WTC11 (cell line): ENCODE results near the gene CAAP1. TPM values are rescaled to one million over a fixed set of nuclear protein-coding genes. Genes with fewer than 3 reads are reported as not detected.

Experiments
- ATAC-seq: fragments of 200-7000 bp; cut with Tn5 transposase; 2 replicates; pipeline ENCODE4 v1.10.0; 2021; ENCODE audit warnings: mild to moderate bottlenecking, moderate library complexity
- CTCF ChIA-PET: fragments of 300-600 bp; sonication (Branson Sonifier 250); formaldehyde crosslinking; loops from one replicate; lab custom pipeline; 2021; ENCODE audit warnings: antibody characterized with exemption; lab: Charles Lee
- POLR2A ChIA-PET: fragments of 350-600 bp; sonication (Branson Sonifier 250); formaldehyde crosslinking; loops from one replicate; lab custom pipeline; 2021; ENCODE audit warnings: antibody characterized with exemption; lab: Charles Lee
- DNase-seq: peaks from one replicate; pipeline ENCODE4 v3.0.0; 2021; ENCODE audit warnings: low spot score
- H3K27ac Mint-ChIP-seq: 2 replicates; pipeline ENCODE4 v1.8.0; 2021; ENCODE audit warnings: mixed read lengths
- H3K27me3 Mint-ChIP-seq: 2 replicates; pipeline ENCODE4 v1.8.0; 2021; ENCODE audit warnings: low read depth, mild to moderate bottlenecking, moderate library complexity, mixed read lengths
- H3K36me3 Mint-ChIP-seq: 2 replicates; pipeline ENCODE4 v1.8.0; 2021; ENCODE audit warnings: mixed read lengths
- H3K4me1 Mint-ChIP-seq: 2 replicates; pipeline ENCODE4 v1.8.0; 2022; ENCODE audit warnings: mixed read lengths
- H3K4me3 Mint-ChIP-seq: 2 replicates; pipeline ENCODE4 v1.8.0; 2021; ENCODE audit warnings: mild to moderate bottlenecking, moderate library complexity, mixed read lengths
- H3K9me3 Mint-ChIP-seq: 2 replicates; pipeline ENCODE4 v1.8.0; 2021; ENCODE audit warnings: mixed read lengths
- E2F4 ChIP-seq: sonication (generic); formaldehyde crosslinking; IDR thresholded peaks from 2 replicates; pipeline ENCODE4 v1.8.1; 2022; ENCODE audit warnings: low read depth, mild to moderate bottlenecking, moderate library complexity, missing genetic modification reagents, borderline replicate concordance
- EMX1 ChIP-seq: fragments of 250-450 bp; sonication (Bioruptor Pico); IDR thresholded peaks from 2 replicates; pipeline ENCODE4 v1.8.0; 2021; ENCODE audit warnings: mild to moderate bottlenecking
- FOXP1 ChIP-seq: sonication (generic); formaldehyde crosslinking; IDR thresholded peaks from 2 replicates; pipeline ENCODE4 v1.8.0; 2022; ENCODE audit warnings: missing genetic modification reagents, mild to moderate bottlenecking, moderate library complexity, borderline replicate concordance
- HMGXB4 ChIP-seq: sonication (generic); formaldehyde crosslinking; IDR thresholded peaks from 2 replicates; pipeline ENCODE4 v1.8.1; 2023; ENCODE audit warnings: mild to moderate bottlenecking, moderate library complexity, missing genetic modification reagents
- IRF2 ChIP-seq: sonication (generic); formaldehyde crosslinking; IDR thresholded peaks from 2 replicates; pipeline ENCODE4 v1.8.0; 2022; ENCODE audit warnings: low read depth, missing genetic modification reagents, borderline replicate concordance
- KAT7 ChIP-seq: sonication (generic); formaldehyde crosslinking; IDR thresholded peaks from 2 replicates; pipeline ENCODE4 v1.8.1; 2023; ENCODE audit warnings: missing genetic modification reagents, mild to moderate bottlenecking, borderline replicate concordance
- NFATC4 ChIP-seq: fragments of 250-450 bp; sonication (Bioruptor Pico); IDR thresholded peaks from 2 replicates; pipeline ENCODE4 v1.9.0; 2021; ENCODE audit warnings: mild to moderate bottlenecking
- NR1H2 ChIP-seq: sonication (generic); formaldehyde crosslinking; IDR thresholded peaks from 2 replicates; pipeline ENCODE4 v1.9.0; 2021; ENCODE audit warnings: mild to moderate bottlenecking, moderate library complexity, missing genetic modification reagents
- NR3C1 ChIP-seq: sonication (generic); formaldehyde crosslinking; conservative IDR thresholded peaks from 2 replicates; pipeline ENCODE4 v1.8.1; 2023; ENCODE audit warnings: low read depth, mild to moderate bottlenecking, missing genetic modification reagents
- SMAD3 ChIP-seq: sonication (generic); formaldehyde crosslinking; IDR thresholded peaks from 2 replicates; pipeline ENCODE4 v1.8.0; 2022; ENCODE audit warnings: missing genetic modification reagents, mild to moderate bottlenecking, borderline replicate concordance
- SP1 ChIP-seq: sonication (generic); formaldehyde crosslinking; conservative IDR thresholded peaks from 2 replicates; pipeline ENCODE4 v1.8.1; 2022; ENCODE audit warnings: missing genetic modification reagents
- ZNF512 ChIP-seq: sonication (generic); formaldehyde crosslinking; IDR thresholded peaks from 2 replicates; pipeline ENCODE4 v1.8.1; 2022; ENCODE audit warnings: missing genetic modification reagents, borderline replicate concordance
- ZNF671 ChIP-seq: fragments of 250-450 bp; sonication (Bioruptor Pico); IDR thresholded peaks from 2 replicates; pipeline ENCODE4 v1.8.0; 2021; ENCODE audit warnings: mild to moderate bottlenecking
- total RNA-seq: library from RNA; stranded (reverse); gene quantifications from 3 replicates; pipeline ENCODE4 v1.2.3, GENCODE V29; 2021
- TF ChIP-seq, protein P1 (sequence below): sonication (generic); formaldehyde crosslinking; IDR thresholded peaks from 2 replicates; pipeline ENCODE4 v1.8.0; 2023; ENCODE audit warnings: missing genetic modification reagents
- TF ChIP-seq, protein P2 (sequence below): fragments of 250-450 bp; sonication (Bioruptor Pico); IDR thresholded peaks from 2 replicates; pipeline ENCODE4 v1.9.0; 2021; ENCODE audit warnings: mild to moderate bottlenecking

CAAP1 gene
- total RNA-seq, 1 experiment from 2014 or later = 45.4 TPM

DNA sequence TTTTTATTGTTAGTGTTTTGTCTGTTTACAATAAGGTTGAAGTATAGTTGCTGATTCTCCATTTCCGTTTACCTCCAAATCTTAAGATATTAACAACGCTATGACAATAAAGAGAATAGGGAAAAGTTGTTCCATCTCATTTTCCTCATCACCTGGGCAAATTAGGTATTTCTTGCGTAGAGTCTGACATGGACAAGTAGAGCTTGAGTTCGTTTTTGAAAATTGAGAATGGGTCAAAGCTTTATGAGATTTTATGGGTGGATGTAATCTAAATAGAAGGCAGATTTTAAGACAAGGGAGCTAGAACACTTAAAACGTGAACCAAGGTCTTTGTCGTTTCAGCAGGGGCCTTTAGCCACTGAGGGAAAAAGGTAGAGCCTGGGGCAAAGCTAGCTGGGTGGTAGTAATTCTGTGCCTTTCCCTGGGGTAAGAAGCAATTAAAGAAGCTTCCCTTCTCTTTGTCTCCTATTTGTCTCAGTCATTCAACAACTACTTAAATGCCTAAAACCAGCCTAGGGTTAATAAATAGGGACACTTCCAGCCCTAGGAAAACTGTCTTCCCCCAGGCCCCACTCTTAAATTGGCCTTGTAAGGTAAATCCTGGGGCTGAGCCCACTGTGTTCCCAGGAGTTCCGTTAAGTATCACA lies 551 bp upstream of the CAAP1 start:
- peak overlapping the region; percentile 99 for H3K4me3 Mint-ChIP-seq
- H3K27me3 Mint-ChIP-seq = no peaks in the 10 kb centered on the region
- peaks cover 9% of the 10 kb centered on the region for H3K9me3 Mint-ChIP-seq
- no peak for ATAC-seq
- ChIA-PET POLR2A (no interaction called here), CTCF (interaction anchor here (1.9 to 3.9 kb wide), 2 partner anchors 36 to 82 kb away, joined by 9 to 29 read pairs; no protein-coding TSS in a partner anchor)
- peaks cover 19% of the 10 kb centered on the region for H3K4me1 Mint-ChIP-seq
- DNase-seq = no peak
- H3K27ac Mint-ChIP-seq = peak overlapping the region; percentile 100
- peaks cover 4% of the 10 kb centered on the region for H3K36me3 Mint-ChIP-seq
- no peak for TF ChIP-seq KAT7 (CRISPR knock-in tag)
- TF ChIP-seq, protein P1, sequence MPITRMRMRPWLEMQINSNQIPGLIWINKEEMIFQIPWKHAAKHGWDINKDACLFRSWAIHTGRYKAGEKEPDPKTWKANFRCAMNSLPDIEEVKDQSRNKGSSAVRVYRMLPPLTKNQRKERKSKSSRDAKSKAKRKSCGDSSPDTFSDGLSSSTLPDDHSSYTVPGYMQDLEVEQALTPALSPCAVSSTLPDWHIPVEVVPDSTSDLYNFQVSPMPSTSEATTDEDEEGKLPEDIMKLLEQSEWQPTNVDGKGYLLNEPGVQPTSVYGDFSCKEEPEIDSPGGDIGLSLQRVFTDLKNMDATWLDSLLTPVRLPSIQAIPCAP = no peak
- no peak for TF ChIP-seq NR1H2
- TF ChIP-seq NR3C1 (CRISPR knock-in tag) = no peak
- TF ChIP-seq IRF2 (CRISPR knock-in tag) = no peak
- TF ChIP-seq NFATC4 (CRISPR knock-in tag) = no peak
- no peak for TF ChIP-seq E2F4 (CRISPR knock-in tag)
- no peak for TF ChIP-seq EMX1 (CRISPR knock-in tag)
- no peak for TF ChIP-seq SMAD3
- TF ChIP-seq, protein P2, sequence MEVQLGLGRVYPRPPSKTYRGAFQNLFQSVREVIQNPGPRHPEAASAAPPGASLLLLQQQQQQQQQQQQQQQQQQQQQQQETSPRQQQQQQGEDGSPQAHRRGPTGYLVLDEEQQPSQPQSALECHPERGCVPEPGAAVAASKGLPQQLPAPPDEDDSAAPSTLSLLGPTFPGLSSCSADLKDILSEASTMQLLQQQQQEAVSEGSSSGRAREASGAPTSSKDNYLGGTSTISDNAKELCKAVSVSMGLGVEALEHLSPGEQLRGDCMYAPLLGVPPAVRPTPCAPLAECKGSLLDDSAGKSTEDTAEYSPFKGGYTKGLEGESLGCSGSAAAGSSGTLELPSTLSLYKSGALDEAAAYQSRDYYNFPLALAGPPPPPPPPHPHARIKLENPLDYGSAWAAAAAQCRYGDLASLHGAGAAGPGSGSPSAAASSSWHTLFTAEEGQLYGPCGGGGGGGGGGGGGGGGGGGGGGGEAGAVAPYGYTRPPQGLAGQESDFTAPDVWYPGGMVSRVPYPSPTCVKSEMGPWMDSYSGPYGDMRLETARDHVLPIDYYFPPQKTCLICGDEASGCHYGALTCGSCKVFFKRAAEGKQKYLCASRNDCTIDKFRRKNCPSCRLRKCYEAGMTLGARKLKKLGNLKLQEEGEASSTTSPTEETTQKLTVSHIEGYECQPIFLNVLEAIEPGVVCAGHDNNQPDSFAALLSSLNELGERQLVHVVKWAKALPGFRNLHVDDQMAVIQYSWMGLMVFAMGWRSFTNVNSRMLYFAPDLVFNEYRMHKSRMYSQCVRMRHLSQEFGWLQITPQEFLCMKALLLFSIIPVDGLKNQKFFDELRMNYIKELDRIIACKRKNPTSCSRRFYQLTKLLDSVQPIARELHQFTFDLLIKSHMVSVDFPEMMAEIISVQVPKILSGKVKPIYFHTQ = no peak
- no peak for TF ChIP-seq FOXP1 (CRISPR knock-in tag)
- TF ChIP-seq SP1 (CRISPR knock-in tag) = no peak
- no peak for TF ChIP-seq ZNF512 (CRISPR knock-in tag)
- no peak for TF ChIP-seq ZNF671 (CRISPR knock-in tag)

- ATAC-seq (no peak), DNase-seq (no peak)
- H3K36me3 Mint-ChIP-seq = peaks cover 14% of the 10 kb centered on the region
- peaks cover 9% of the 10 kb centered on the region for H3K9me3 Mint-ChIP-seq
- POLR2A ChIA-PET = interaction anchor here (0.7 to 1.8 kb wide), 4 partner anchors 45 to 83 kb away, joined by 3 to 26 read pairs (median 8); partner anchors contain the start of genes IFT74 and PLAA
- CTCF ChIA-PET = interaction anchor here (0.6 to 3.9 kb wide), 8 partner anchors 11 to 338 kb away, joined by 3 to 29 read pairs (median 4); partner anchors contain the start of genes IFT74 and PLAA
- no peaks in the 10 kb centered on the region for H3K27me3 Mint-ChIP-seq
- H3K4me1 Mint-ChIP-seq = peaks cover 19% of the 10 kb centered on the region
- TF ChIP-seq HMGXB4 = no peak
- peak overlapping the region; percentile 99 for H3K4me3 Mint-ChIP-seq
- H3K27ac Mint-ChIP-seq = peak overlapping the region; percentile 100
Measured at GRCh38 chr9:26891726-26892125, 876 bp downstream of the CAAP1 start.
